HCT116 (cell line): Measurements from ENCODE around the gene NTSR1. TPM values are rescaled to one million over a fixed set of nuclear protein-coding genes. Genes with fewer than 3 reads are reported as not detected.

ENCODE experiments used
- ATAC-seq: fragments of 200-7000 bp; cut with Tn5 transposase; 2 replicates; pipeline ENCODE4 v1.9.1; 2020; ENCODE audit warnings: mild to moderate bottlenecking, moderate library complexity
- BruUV-seq: library from RNA; stranded (reverse); fragments of 400-500 nt; replicated peaks from 2 replicates; lab custom pipeline; 2021; lab: Mats Ljungman, UMichigan
- CTCF ChIA-PET: fragments of 300-600 bp; sonication (Branson Sonifier 250); formaldehyde crosslinking; loops from one replicate; lab custom pipeline; 2021; ENCODE audit warnings: antibody characterized with exemption; lab: Charles Lee
- POLR2A ChIA-PET: fragments of 300-600, 350-600 bp; sonication (Branson Sonifier 250); formaldehyde crosslinking; loops from one replicate; lab custom pipeline; 2021; ENCODE audit warnings: antibody characterized with exemption; lab: Charles Lee
- RAD21 ChIA-PET, 2 experiments: fragments of 300-600 bp; sonication (Branson Sonifier 250); formaldehyde crosslinking; loops; one replicate each; lab custom pipeline; 2023; ENCODE audit warnings: low total read pairs in 2 of 2; ENCODE audit not compliant: uncharacterized antibody in 2 of 2, unreplicated experiment in 2 of 2, low non-redundant PET in 1 of 2; lab: Charles Lee
- DNase-seq: peaks from one replicate; pipeline ENCODE4 v3.0.0-alpha.2; 2010; ENCODE audit warnings: low read depth, low spot score
- H2AFZ ChIP-seq: fragments of 200-600 bp; shearing (Covaris generic), sonication (generic); 2 replicates; pipeline ENCODE4 v1.6.1; 2017; ENCODE audit warnings: low read depth, mixed run types, mixed read lengths, antibody characterized with exemption, low read length; ENCODE audit not compliant: poor library complexity, severe bottlenecking
- H3K27ac ChIP-seq: 2 replicates; pipeline ENCODE4 v1.5.1; 2012; ENCODE audit warnings: low read depth, low read length
- H3K27me3 ChIP-seq: fragments of 200-600 bp; sonication (generic); 2 replicates; pipeline ENCODE4 v1.6.1; 2016; ENCODE audit warnings: mixed run types, low read length, mixed read lengths; ENCODE audit not compliant: insufficient read depth
- H3K36me3 ChIP-seq, 2 experiments: fragments of 200-500 bp in 1 of 2; fragments of 200-600 bp in 1 of 2; sonication (Bioruptor generic) in 1 of 2; sonication (generic) in 1 of 2; 2 replicates each; pipeline versions ENCODE4 v1.5.1 to v1.6.1; 2014 to 2016; ENCODE audit warnings: low read length in 2 of 2, inconsistent platforms in 1 of 2, mixed read lengths in 1 of 2, mixed run types in 1 of 2; ENCODE audit not compliant: insufficient read depth in 2 of 2, control insufficient read depth in 1 of 2
- H3K4me1 ChIP-seq, 2 experiments: fragments of 200-600 bp in 1 of 2; sonication (generic) in 1 of 2; 2 replicates each; pipeline versions ENCODE4 v1.5.1 to v1.6.1; 2012 to 2017; ENCODE audit warnings: low read length in 2 of 2, inconsistent platforms in 1 of 2, mild to moderate bottlenecking in 1 of 2, mixed read lengths in 1 of 2, mixed run types in 1 of 2, moderate library complexity in 1 of 2; ENCODE audit not compliant: insufficient read depth in 2 of 2, control insufficient read depth in 1 of 2
- H3K4me2 ChIP-seq: fragments of 200-600 bp; sonication (generic); 2 replicates; pipeline ENCODE4 v1.6.1; 2017; ENCODE audit warnings: mixed run types, low read length, mixed read lengths
- H3K4me3 ChIP-seq, 2 experiments: fragments of 200-600 bp in 1 of 2; sonication (generic) in 1 of 2; replicated peaks in 1 of 2; 2 replicates each; pipeline ENCODE4 v1.5.1; 2011 to 2016; ENCODE audit warnings: low read length in 2 of 2, control low read depth in 1 of 2, low read depth in 1 of 2, mild to moderate bottlenecking in 1 of 2, mixed read lengths in 1 of 2, mixed run types in 1 of 2
- H3K79me2 ChIP-seq: fragments of 200-600 bp; sonication (generic); 2 replicates; pipeline ENCODE4 v1.6.1; 2017; ENCODE audit warnings: mild to moderate bottlenecking, mixed run types, low read length, moderate library complexity, mixed read lengths; ENCODE audit not compliant: insufficient read depth
- H3K9ac ChIP-seq: fragments of 200-600 bp; sonication (generic); 2 replicates; pipeline ENCODE4 v1.6.1; 2016; ENCODE audit warnings: low read length, mixed read lengths
- H3K9me2 ChIP-seq: fragments of 200-600 bp; sonication (generic), shearing (Covaris generic); 2 replicates; pipeline ENCODE4 v1.6.1; 2017; ENCODE audit warnings: mixed run types, mild to moderate bottlenecking, moderate library complexity; ENCODE audit not compliant: insufficient read depth
- H3K9me3 ChIP-seq, 2 experiments: fragments of 200-500 bp in 1 of 2; fragments of 200-600 bp in 1 of 2; sonication (Bioruptor generic) in 1 of 2; sonication (generic) in 1 of 2; 2 replicates each; pipeline ENCODE4 v1.6.1; 2014 to 2017; ENCODE audit warnings: low read length in 2 of 2, mixed read lengths in 2 of 2, inconsistent platforms in 1 of 2, low read depth in 1 of 2, mild to moderate bottlenecking in 1 of 2, mixed run types in 1 of 2, moderate library complexity in 1 of 2; ENCODE audit not compliant: control insufficient read depth in 1 of 2, insufficient read depth in 1 of 2
- H4K20me1 ChIP-seq: fragments of 200-600 bp; sonication (generic), shearing (Covaris generic); 2 replicates; pipeline ENCODE4 v1.6.1; 2017; ENCODE audit warnings: mixed run types, mild to moderate bottlenecking, moderate library complexity; ENCODE audit not compliant: insufficient read depth
- ATF3 ChIP-seq: IDR thresholded peaks from 2 replicates; pipeline ENCODE4 v1.6.1; 2012
- CTCF ChIP-seq, 3 experiments: fragments of 200-600 bp in 1 of 3; sonication (generic) in 1 of 3; IDR thresholded peaks in 2 of 3; conservative IDR thresholded peaks in 1 of 3; 2 replicates each; pipeline ENCODE4 v1.5.1; 2012 to 2017; ENCODE audit warnings: low read depth in 2 of 3, low read length in 2 of 3, antibody characterized with exemption in 1 of 3, borderline replicate concordance in 1 of 3, control low read depth in 1 of 3, mild to moderate bottlenecking in 1 of 3, mixed read lengths in 1 of 3, mixed run types in 1 of 3, moderate library complexity in 1 of 3; ENCODE audit not compliant: insufficient read depth in 1 of 3
- ELF1 ChIP-seq: IDR thresholded peaks from 2 replicates; pipeline ENCODE4 v1.6.1; 2012; ENCODE audit warnings: low read depth, borderline replicate concordance
- EZH2 ChIP-seq: fragments of 200-600 bp; sonication (generic); IDR thresholded peaks from 2 replicates; pipeline ENCODE4 v1.6.1; 2017; ENCODE audit warnings: antibody characterized with exemption, mixed run types
- EZH2phosphoT487 ChIP-seq: fragments of 200-600 bp; IDR thresholded peaks from 2 replicates; pipeline ENCODE4 v1.6.1; 2018; ENCODE audit warnings: antibody characterized with exemption, borderline replicate concordance
- FOSL1 ChIP-seq: IDR thresholded peaks from 2 replicates; pipeline ENCODE4 v1.6.1; 2012; ENCODE audit warnings: low read depth
- MAX ChIP-seq: IDR thresholded peaks from 2 replicates; pipeline ENCODE4 v1.6.1; 2012
- POLR2A ChIP-seq: IDR thresholded peaks from 2 replicates; pipeline ENCODE4 v1.7.0; 2011; ENCODE audit warnings: borderline replicate concordance; ENCODE audit not compliant: insufficient read depth, insufficient read length; ENCODE audit errors: extremely low read depth
- POLR2AphosphoS5 ChIP-seq: IDR thresholded peaks from 2 replicates; pipeline ENCODE4 v1.6.1; 2011; ENCODE audit warnings: mild to moderate bottlenecking, low read depth, low read length, moderate library complexity
- RAD21 ChIP-seq: IDR thresholded peaks from 2 replicates; pipeline ENCODE4 v1.6.1; 2012; ENCODE audit warnings: low read depth, mild to moderate bottlenecking
- REST ChIP-seq: IDR thresholded peaks from 2 replicates; pipeline ENCODE4 v1.6.1; 2012; ENCODE audit warnings: low read depth
- SIN3A ChIP-seq: IDR thresholded peaks from 2 replicates; pipeline ENCODE4 v1.6.1; 2012; ENCODE audit warnings: low read depth
- SP1 ChIP-seq: IDR thresholded peaks from 2 replicates; pipeline ENCODE4 v1.6.1; 2012; ENCODE audit warnings: low read depth
- SRF ChIP-seq: IDR thresholded peaks from 2 replicates; pipeline ENCODE4 v1.6.1; 2012; ENCODE audit warnings: low read depth
- TCF7L2 ChIP-seq: IDR thresholded peaks from 2 replicates; pipeline ENCODE4 v1.7.0; 2011; ENCODE audit warnings: borderline replicate concordance, inconsistent platforms; ENCODE audit not compliant: insufficient read depth, insufficient read length; ENCODE audit errors: extremely low read depth
- YY1 ChIP-seq: IDR thresholded peaks from 2 replicates; pipeline ENCODE4 v1.6.1; 2011; ENCODE audit warnings: low read length, low read depth, moderate library complexity, mild to moderate bottlenecking; ENCODE audit not compliant: insufficient replicate concordance; ENCODE audit errors: extremely low read depth
- ZBTB33 ChIP-seq: IDR thresholded peaks from 2 replicates; pipeline ENCODE4 v1.6.1; 2011; ENCODE audit warnings: mild to moderate bottlenecking, low read length, moderate library complexity; ENCODE audit not compliant: insufficient replicate concordance; ENCODE audit errors: extremely low read depth
- ZFX ChIP-seq: fragments of 450-650 bp; IDR thresholded peaks from 2 replicates; pipeline ENCODE4 v1.6.1; 2017
- intact Hi-C: fragments of 100-400 bp; cut with micrococcal nuclease; formaldehyde crosslinking; loops from 2 replicates; pipeline ENCODE4 v1.10.0; 2022
- total RNA-seq: library from RNA; stranded (reverse); gene quantifications from one replicate; pipeline ENCODE4 v1.2.1, GENCODE V29; 2021; ENCODE audit not compliant: unreplicated experiment

Gene NTSR1
- total RNA-seq, 1 experiment from 2014 or later, result 187 TPM

- no peak overlapping the region for H3K27ac ChIP-seq
- ChIA-PET CTCF (no interaction called here), POLR2A (no interaction called here), RAD21 (no interaction called here)
- intact Hi-C loops, result loop anchor here (10.0 kb wide), 1 partner anchor 495 kb away; the partner anchor contains the start of gene ADRM1
- peaks cover 13 to 38% of the 10 kb centered on the region in 2 experiments for H3K4me1 ChIP-seq
- no peak for ATAC-seq
- no peak overlapping the region for H3K9ac ChIP-seq
- H2AFZ ChIP-seq, result no peak overlapping the region
- no peaks in the 10 kb centered on the region for H3K9me3 ChIP-seq
- TF ChIP-seq YY1 (no peak), ZFX (no peak), MAX (no peak), TCF7L2 (no peak), ZBTB33 (no peak), EZH2 (no peak), POLR2AphosphoS5 (no peak), SRF (no peak), RAD21 (no peak), CTCF (IDR thresholded peaks at IDR 0.05 in 2 of 3, conservative IDR thresholded peaks at IDR 0.05 in 1 of 3; ENCODE audit: borderline replicate concordance in 1 of 3, insufficient read depth in 1 of 3, low read depth in 2 of 3, low read length in 2 of 3) (no peak), FOSL1 (no peak), REST (no peak), SIN3A (no peak), ATF3 (no peak), POLR2A (no peak), EZH2phosphoT487 (no peak), SP1 (no peak), ELF1 (no peak)
- BruUV-seq, result no TSS peak
- no peak overlapping the region for H3K4me2 ChIP-seq
- H3K79me2 ChIP-seq, result peaks cover 27% of the 10 kb centered on the region
- DNase-seq, result no peak
- H3K9me2 ChIP-seq, result no peaks in the 10 kb centered on the region
- peaks cover 19 to 37% of the 10 kb centered on the region in 2 experiments; a peak in 3 of 4 replicates for H3K36me3 ChIP-seq
- no peaks in the 10 kb centered on the region for H3K27me3 ChIP-seq
- H4K20me1 ChIP-seq, result no peaks in the 10 kb centered on the region
- H3K4me3 ChIP-seq, result no peak overlapping the region
These were observed 91.2 kb downstream of the NTSR1 start for GRCh38 chr20:62799873-62800272.
